Transverse colon (tissue), 3 donors: Measurements from ENCODE around the gene KRTAP19-6.

Source experiments
- EP300 ChIP-seq: sonication (generic); formaldehyde crosslinking; IDR thresholded peaks from one replicate; pipeline ENCODE4 v1.6.1; 2017; ENCODE audit warnings: antibody characterized with exemption, low read depth
- TF ChIP-seq, protein P1 (sequence below), 5 experiments: fragments of 200-600 bp in 3 of 5; fragments of 450-650 bp in 2 of 5; sonication (generic) in 3 of 5; IDR thresholded peaks; 1 replicate in 2 of 5; 2 replicates in 3 of 5; pipeline ENCODE4 v1.5.1; 2016 to 2017; ENCODE audit warnings: antibody characterized with exemption in 5 of 5, inconsistent platforms in 3 of 5, mild to moderate bottlenecking in 2 of 5, moderate library complexity in 1 of 5

DNA sequence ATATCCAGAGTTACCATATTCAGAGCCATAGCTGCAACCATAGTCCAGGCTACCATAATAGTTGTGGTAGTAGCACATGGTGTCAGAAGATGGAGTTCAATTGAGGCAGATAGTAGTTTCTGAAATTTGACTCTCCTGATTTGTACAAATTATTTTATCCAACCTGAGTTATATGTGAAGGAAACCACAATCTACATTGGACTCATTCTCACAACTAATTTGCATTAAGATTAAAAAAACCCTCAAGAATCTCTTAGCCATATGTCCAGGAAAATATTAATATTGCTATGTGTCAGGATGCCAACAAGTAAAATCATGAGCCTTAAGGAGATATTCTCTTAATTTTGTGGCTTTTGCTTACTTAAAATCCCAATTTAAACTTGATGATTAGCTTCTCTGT lies 48.6 kb upstream of the KRTAP19-6 start, which contains the start of gene KRTAP22-2:
- TF ChIP-seq, protein P1, sequence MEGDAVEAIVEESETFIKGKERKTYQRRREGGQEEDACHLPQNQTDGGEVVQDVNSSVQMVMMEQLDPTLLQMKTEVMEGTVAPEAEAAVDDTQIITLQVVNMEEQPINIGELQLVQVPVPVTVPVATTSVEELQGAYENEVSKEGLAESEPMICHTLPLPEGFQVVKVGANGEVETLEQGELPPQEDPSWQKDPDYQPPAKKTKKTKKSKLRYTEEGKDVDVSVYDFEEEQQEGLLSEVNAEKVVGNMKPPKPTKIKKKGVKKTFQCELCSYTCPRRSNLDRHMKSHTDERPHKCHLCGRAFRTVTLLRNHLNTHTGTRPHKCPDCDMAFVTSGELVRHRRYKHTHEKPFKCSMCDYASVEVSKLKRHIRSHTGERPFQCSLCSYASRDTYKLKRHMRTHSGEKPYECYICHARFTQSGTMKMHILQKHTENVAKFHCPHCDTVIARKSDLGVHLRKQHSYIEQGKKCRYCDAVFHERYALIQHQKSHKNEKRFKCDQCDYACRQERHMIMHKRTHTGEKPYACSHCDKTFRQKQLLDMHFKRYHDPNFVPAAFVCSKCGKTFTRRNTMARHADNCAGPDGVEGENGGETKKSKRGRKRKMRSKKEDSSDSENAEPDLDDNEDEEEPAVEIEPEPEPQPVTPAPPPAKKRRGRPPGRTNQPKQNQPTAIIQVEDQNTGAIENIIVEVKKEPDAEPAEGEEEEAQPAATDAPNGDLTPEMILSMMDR (IDR thresholded peaks at IDR 0.05), result no peak
- TF ChIP-seq EP300, result no peak
